WTC11 (cell line): ENCODE measurements around the gene MARVELD3. TPM values are rescaled to one million over a fixed set of nuclear protein-coding genes. Genes with fewer than 3 reads are reported as not detected.
A peak's percentile ranks its signal among the peaks of the same experiment; 100 is the strongest.

Source experiments
- ATAC-seq: fragments of 200-7000 bp; cut with Tn5 transposase; 2 replicates; pipeline ENCODE4 v1.10.0; 2021; ENCODE audit warnings: mild to moderate bottlenecking, moderate library complexity
- CTCF ChIA-PET: fragments of 300-600 bp; sonication (Branson Sonifier 250); formaldehyde crosslinking; loops from one replicate; lab custom pipeline; 2021; ENCODE audit warnings: antibody characterized with exemption; lab: Charles Lee
- POLR2A ChIA-PET: fragments of 350-600 bp; sonication (Branson Sonifier 250); formaldehyde crosslinking; loops from one replicate; lab custom pipeline; 2021; ENCODE audit warnings: antibody characterized with exemption; lab: Charles Lee
- DNase-seq: peaks from one replicate; pipeline ENCODE4 v3.0.0; 2021; ENCODE audit warnings: low spot score
- H3K27ac Mint-ChIP-seq: 2 replicates; pipeline ENCODE4 v1.8.0; 2021; ENCODE audit warnings: mixed read lengths
- H3K27me3 Mint-ChIP-seq: 2 replicates; pipeline ENCODE4 v1.8.0; 2021; ENCODE audit warnings: low read depth, mild to moderate bottlenecking, moderate library complexity, mixed read lengths
- H3K36me3 Mint-ChIP-seq: 2 replicates; pipeline ENCODE4 v1.8.0; 2021; ENCODE audit warnings: mixed read lengths
- H3K4me1 Mint-ChIP-seq: 2 replicates; pipeline ENCODE4 v1.8.0; 2022; ENCODE audit warnings: mixed read lengths
- H3K4me3 Mint-ChIP-seq: 2 replicates; pipeline ENCODE4 v1.8.0; 2021; ENCODE audit warnings: mild to moderate bottlenecking, moderate library complexity, mixed read lengths
- H3K9me3 Mint-ChIP-seq: 2 replicates; pipeline ENCODE4 v1.8.0; 2021; ENCODE audit warnings: mixed read lengths
- ARID4B ChIP-seq: sonication (generic); formaldehyde crosslinking; IDR thresholded peaks from 2 replicates; pipeline ENCODE4 v1.8.0; 2023; ENCODE audit warnings: missing genetic modification reagents, mild to moderate bottlenecking, borderline replicate concordance
- CTCF ChIP-seq: fragments of 200-600 bp; IDR thresholded peaks from 2 replicates; pipeline ENCODE4 v1.8.0; 2022; ENCODE audit warnings: antibody characterized with exemption
- E2F4 ChIP-seq: sonication (generic); formaldehyde crosslinking; IDR thresholded peaks from 2 replicates; pipeline ENCODE4 v1.8.1; 2022; ENCODE audit warnings: low read depth, mild to moderate bottlenecking, moderate library complexity, missing genetic modification reagents, borderline replicate concordance
- GRHL2 ChIP-seq: fragments of 250-450 bp; sonication (Bioruptor Pico); IDR thresholded peaks from 2 replicates; pipeline ENCODE4 v1.8.0; 2022; ENCODE audit warnings: mild to moderate bottlenecking, moderate library complexity; ENCODE audit not compliant: insufficient replicate concordance, severe bottlenecking
- GTF2I ChIP-seq: fragments of 250-450 bp; sonication (Bioruptor Pico); conservative IDR thresholded peaks from 2 replicates; pipeline ENCODE4 v1.4.0; 2021; ENCODE audit warnings: mild to moderate bottlenecking
- PRRX2 ChIP-seq: fragments of 250-450 bp; sonication (Bioruptor Pico); IDR thresholded peaks from 2 replicates; pipeline ENCODE4 v1.8.0; 2021; ENCODE audit warnings: mild to moderate bottlenecking
- SMAD3 ChIP-seq: sonication (generic); formaldehyde crosslinking; IDR thresholded peaks from 2 replicates; pipeline ENCODE4 v1.8.0; 2022; ENCODE audit warnings: missing genetic modification reagents, mild to moderate bottlenecking, borderline replicate concordance
- STAT6 ChIP-seq: sonication (generic); formaldehyde crosslinking; conservative IDR thresholded peaks from 2 replicates; pipeline ENCODE4 v1.8.1; 2023; ENCODE audit warnings: mild to moderate bottlenecking, low read depth, missing genetic modification reagents, moderate library complexity
- USF2 ChIP-seq: sonication (generic); formaldehyde crosslinking; IDR thresholded peaks from 2 replicates; pipeline ENCODE4 v1.8.1; 2023; ENCODE audit warnings: mild to moderate bottlenecking, missing genetic modification reagents, moderate library complexity
- ZBTB43 ChIP-seq: sonication (generic); formaldehyde crosslinking; IDR thresholded peaks from 2 replicates; pipeline ENCODE4 v1.8.1; 2023; ENCODE audit warnings: mild to moderate bottlenecking, missing genetic modification reagents
- ZNF138 ChIP-seq: sonication (generic); formaldehyde crosslinking; conservative IDR thresholded peaks from 2 replicates; pipeline ENCODE4 v1.8.1; 2022; ENCODE audit warnings: mild to moderate bottlenecking, moderate library complexity, missing genetic modification reagents
- ZNF219 ChIP-seq: sonication (generic); formaldehyde crosslinking; IDR thresholded peaks from 2 replicates; pipeline ENCODE4 v1.8.0; 2023; ENCODE audit warnings: missing genetic modification reagents, mild to moderate bottlenecking, borderline replicate concordance
- ZNF423 ChIP-seq: fragments of 250-450 bp; sonication (Bioruptor Pico); IDR thresholded peaks from 2 replicates; pipeline ENCODE4 v2.1.2; 2022; ENCODE audit warnings: mild to moderate bottlenecking, moderate library complexity
- ZNF532 ChIP-seq: fragments of 250-450 bp; sonication (Bioruptor Pico); IDR thresholded peaks from 2 replicates; pipeline ENCODE4 v1.9.0; 2021; ENCODE audit warnings: mild to moderate bottlenecking, borderline replicate concordance
- ZNF671 ChIP-seq: fragments of 250-450 bp; sonication (Bioruptor Pico); IDR thresholded peaks from 2 replicates; pipeline ENCODE4 v1.8.0; 2021; ENCODE audit warnings: mild to moderate bottlenecking
- total RNA-seq: library from RNA; stranded (reverse); gene quantifications from 3 replicates; pipeline ENCODE4 v1.2.3, GENCODE V29; 2021

MARVELD3 gene
- total RNA-seq, 1 experiment from 2014 or later = 30.0 TPM

- no peak for TF ChIP-seq USF2 (CRISPR knock-in tag)
- no peak for TF ChIP-seq SMAD3
- TF ChIP-seq ZNF532 (CRISPR knock-in tag) = no peak
- TF ChIP-seq ZBTB43 = no peak
- TF ChIP-seq ZNF219 (CRISPR knock-in tag) = no peak
Measured at GRCh38 chr16:71648162-71648561, 22.2 kb downstream of the MARVELD3 start (continued).

GRCh38 chr16:71648921-71649320, 22.9 kb downstream of the MARVELD3 start:
- CTCF ChIA-PET = no interaction called here
- POLR2A ChIA-PET = no interaction called here
- ATAC-seq (peak; percentile 80), DNase-seq (no peak)
- H3K9me3 Mint-ChIP-seq = no peaks in the 10 kb centered on the region
- H3K4me1 Mint-ChIP-seq = peaks cover 6% of the 10 kb centered on the region
- H3K36me3 Mint-ChIP-seq = peaks cover 40% of the 10 kb centered on the region
- H3K27ac Mint-ChIP-seq = no peak overlapping the region; the same call in 1 of the 2 replicates
- TF ChIP-seq CTCF = 0 out of 2 replicates have a peak, but pooled peaks have one; percentile 23
- TF ChIP-seq ZNF671 (CRISPR knock-in tag) = no peak
- no peak overlapping the region for H3K4me3 Mint-ChIP-seq
- H3K27me3 Mint-ChIP-seq = no peaks in the 10 kb centered on the region

- CTCF ChIA-PET = no interaction called here
- Mint-ChIP-seq H3K4me1 (no peaks in the 10 kb centered on the region; the same call in 1 of the 2 replicates), H3K36me3 (peaks cover 44% of the 10 kb centered on the region), H3K27me3 (no peaks in the 10 kb centered on the region), H3K4me3 (no peak overlapping the region), H3K9me3 (no peaks in the 10 kb centered on the region), H3K27ac (no peak overlapping the region)
- DNase-seq (no peak), ATAC-seq (no peak)
- TF ChIP-seq PRRX2 (CRISPR knock-in tag) (no peak), GRHL2 (CRISPR knock-in tag) (no peak), STAT6 (CRISPR knock-in tag) (no peak), ARID4B (CRISPR knock-in tag) (no peak), GTF2I (CRISPR knock-in tag) (no peak), E2F4 (no peak), ZNF423 (no peak), ZNF138 (no peak)
- POLR2A ChIA-PET = no interaction called here
Measured at GRCh38 chr16:71649704-71650103, 23.7 kb downstream of the MARVELD3 start.
